NB4 (cell line): Measurements from ENCODE around the gene PLPPR1.

Source experiments
- DNase-seq: peaks from one replicate; pipeline ENCODE4 v3.0.0; 2010; ENCODE audit warnings: low read depth
- H3K4me3 ChIP-seq: one replicate; pipeline ENCODE4 v1.5.1; 2011; ENCODE audit warnings: mild to moderate bottlenecking, low read depth, low read length, moderate library complexity
- CTCF ChIP-seq: IDR thresholded peaks from one replicate; pipeline ENCODE4 v1.5.1; 2012; ENCODE audit warnings: low read depth, low read length
- MAX ChIP-seq: IDR thresholded peaks from 2 replicates; pipeline ENCODE4 v1.6.1; 2011; ENCODE audit warnings: low read depth, low read length
- MYC ChIP-seq: IDR thresholded peaks from 2 replicates; pipeline ENCODE4 v1.6.1; 2011; ENCODE audit warnings: low read depth, low read length
- POLR2A ChIP-seq: IDR thresholded peaks from 2 replicates; pipeline ENCODE4 v1.6.1; 2011; ENCODE audit warnings: mild to moderate bottlenecking; ENCODE audit not compliant: insufficient read length; ENCODE audit errors: extremely low read depth

Gene PLPPR1

GRCh38 chr9:101356619-101357018, 328.1 kb downstream of the PLPPR1 start:
- DNase-seq = no peak
- H3K4me3 ChIP-seq = no peak overlapping the region
- TF ChIP-seq CTCF (no peak), MYC (no peak), POLR2A (no peak), MAX (no peak)

GRCh38 chr9:101359679-101360078, 331.2 kb downstream of the PLPPR1 start:
- no peak overlapping the region for H3K4me3 ChIP-seq
- DNase-seq = no peak
- TF ChIP-seq CTCF (no peak), MYC (no peak), MAX (no peak), POLR2A (no peak)

- DNase-seq = no peak
- no peak overlapping the region for H3K4me3 ChIP-seq
- TF ChIP-seq MAX = no peak
- TF ChIP-seq POLR2A = no peak
Observed at GRCh38 chr9:101360647-101361046, 332.1 kb downstream of the PLPPR1 start.

GRCh38 chr9:101362450-101362849, 333.9 kb downstream of the PLPPR1 start:
- TF ChIP-seq MAX = no peak
- H3K4me3 ChIP-seq = no peak overlapping the region
- DNase-seq = no peak

GRCh38 chr9:101365181-101365580, 336.7 kb downstream of the PLPPR1 start:
- no peak overlapping the region for H3K4me3 ChIP-seq
- DNase-seq = no peak
- TF ChIP-seq CTCF (no peak), POLR2A (no peak), MYC (no peak), MAX (no peak)

- DNase-seq = no peak
- TF ChIP-seq CTCF (no peak), POLR2A (no peak), MYC (no peak), MAX (no peak)
- no peak overlapping the region for H3K4me3 ChIP-seq
Observed at GRCh38 chr9:101366038-101366756, 337.7 kb downstream of the PLPPR1 start.

GRCh38 chr9:101367323-101367722, 338.8 kb downstream of the PLPPR1 start:
- TF ChIP-seq POLR2A (no peak), MAX (no peak), MYC (no peak), CTCF (no peak)
- DNase-seq = no peak
- H3K4me3 ChIP-seq = no peak overlapping the region
